SK-N-SH (cell line): ENCODE results near the gene IL17B.

Source experiments
- CTCF ChIP-seq: fragments of 200-600 bp; sonication (generic); IDR thresholded peaks from 2 replicates; pipeline ENCODE4 v1.6.1; 2017; ENCODE audit warnings: antibody characterized with exemption, mild to moderate bottlenecking, moderate library complexity
- MXI1 ChIP-seq: IDR thresholded peaks from 2 replicates; pipeline ENCODE4 v1.6.1; 2012; ENCODE audit warnings: mild to moderate bottlenecking, low read depth, low read length, improper control_type of control experiment
- POLR2AphosphoS5 ChIP-seq: IDR thresholded peaks from 2 replicates; pipeline ENCODE4 v1.6.1; 2012; ENCODE audit warnings: low read depth, low read length
- TEAD4 ChIP-seq: IDR thresholded peaks from 2 replicates; pipeline ENCODE4 v1.4.0; 2012; ENCODE audit warnings: mild to moderate bottlenecking, borderline replicate concordance; ENCODE audit not compliant: insufficient read depth

- TF ChIP-seq MXI1 (no peak), TEAD4 (no peak), CTCF (no peak), POLR2AphosphoS5 (no peak)
These were observed 8.2 kb downstream of the IL17B start for GRCh38 chr5:149370878-149371277.
